Umbilical cord (tissue), 2 donors: ENCODE data around the gene DSCAM. TPM values are rescaled to one million over a fixed set of nuclear protein-coding genes. Genes with fewer than 3 reads are reported as not detected.
A peak's percentile ranks its signal among the peaks of the same experiment; 100 is the strongest.

Source experiments
- DNase-seq: peaks from one replicate; pipeline ENCODE4 v3.0.0-alpha.2; 2015; ENCODE audit warnings: low spot score
- total RNA-seq: library from RNA; depleted of rRNA; stranded (reverse); fragments of >200 nt; gene quantifications from one replicate; pipeline ENCODE4 v1.2.3, GENCODE V29; 2014; ENCODE audit warnings: low replicate concordance; ENCODE audit not compliant: insufficient read depth

Gene DSCAM
- total RNA-seq, 1 donor from 2014 or later, result 0.24 TPM

DNA sequence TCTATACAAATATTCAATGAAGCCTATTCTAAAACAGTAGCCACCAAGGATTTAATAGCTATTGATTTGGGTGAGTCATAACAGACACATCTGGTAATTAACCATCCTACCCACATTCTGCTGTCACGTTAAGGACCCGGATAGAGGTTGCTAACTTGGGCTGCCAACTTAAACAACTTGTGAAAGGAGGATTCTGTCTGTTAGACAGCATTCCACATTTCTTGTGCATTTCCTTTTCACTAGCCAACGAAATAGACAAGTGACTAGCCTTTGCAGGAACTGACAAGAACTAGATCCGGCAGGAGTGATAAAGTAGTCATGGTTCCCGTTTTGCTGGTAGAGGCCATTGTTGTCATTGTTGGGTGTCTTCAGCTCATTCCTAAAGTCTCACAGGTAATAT lies 9.5 kb downstream of the DSCAM start:
- no peak for DNase-seq

DNA sequence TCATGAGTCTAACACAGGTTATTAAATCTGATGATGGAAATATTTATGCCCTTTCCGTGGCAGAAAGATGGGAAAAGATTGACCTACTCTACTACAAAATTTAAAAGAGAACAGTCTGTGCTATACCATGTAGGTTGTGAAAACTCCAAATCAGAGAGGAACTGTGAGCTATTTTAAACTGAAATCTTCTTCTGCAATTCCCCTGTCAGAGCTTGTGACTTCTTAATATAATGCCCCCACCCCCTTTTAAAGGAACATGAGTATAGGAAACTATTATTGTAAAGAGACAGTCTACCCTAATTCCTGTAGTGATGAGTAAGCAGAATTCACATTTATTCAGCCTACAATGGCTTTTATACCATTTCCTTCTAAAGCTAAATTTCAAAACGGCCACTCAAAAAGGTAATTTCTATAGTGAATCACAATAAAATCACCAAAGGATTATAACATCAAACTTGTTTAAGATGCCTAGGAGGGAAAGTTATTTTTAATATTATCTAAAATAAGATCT lies 11.7 kb downstream of the DSCAM start:
- DNase-seq, result peak; percentile 42

DNA sequence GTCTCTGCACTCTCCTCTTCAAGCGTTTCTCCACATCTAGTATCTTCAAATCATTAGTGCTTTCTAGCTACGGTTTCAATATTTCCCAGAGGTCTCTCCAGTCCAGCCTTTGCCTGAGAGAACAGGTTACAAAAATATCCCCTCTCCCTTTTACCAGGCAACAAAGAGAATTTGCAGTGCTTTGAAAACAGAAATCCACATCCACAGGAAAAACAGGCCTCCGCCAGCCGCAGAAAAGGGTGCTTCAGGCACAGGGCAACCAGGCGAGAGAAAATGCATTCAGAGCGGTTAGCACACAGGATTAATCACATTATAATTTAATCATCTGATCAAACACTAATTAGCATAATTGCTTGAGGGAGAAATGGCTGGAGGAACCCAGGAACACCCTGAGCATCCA lies 13.8 kb downstream of the DSCAM start:
- DNase-seq, result no peak

DNA sequence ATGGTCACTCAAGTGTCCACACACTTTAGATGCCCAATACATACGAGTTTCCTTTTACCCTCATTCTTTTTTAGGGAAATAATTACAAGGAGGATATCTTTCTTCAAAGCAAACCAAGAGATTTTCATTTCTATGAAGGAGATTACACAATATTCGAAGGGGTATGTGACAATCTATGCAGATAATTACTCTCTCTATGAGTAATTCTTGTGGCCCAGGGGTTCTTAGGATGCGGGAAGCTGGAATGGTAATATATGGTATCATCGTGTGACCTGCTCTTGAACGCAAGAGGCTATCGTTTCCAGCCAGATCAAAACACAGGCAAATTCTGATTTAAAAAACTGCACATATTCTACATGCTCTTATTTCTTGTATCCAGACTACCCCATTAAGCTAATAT lies 14.6 kb downstream of the DSCAM start:
- DNase-seq, result no peak

DNA sequence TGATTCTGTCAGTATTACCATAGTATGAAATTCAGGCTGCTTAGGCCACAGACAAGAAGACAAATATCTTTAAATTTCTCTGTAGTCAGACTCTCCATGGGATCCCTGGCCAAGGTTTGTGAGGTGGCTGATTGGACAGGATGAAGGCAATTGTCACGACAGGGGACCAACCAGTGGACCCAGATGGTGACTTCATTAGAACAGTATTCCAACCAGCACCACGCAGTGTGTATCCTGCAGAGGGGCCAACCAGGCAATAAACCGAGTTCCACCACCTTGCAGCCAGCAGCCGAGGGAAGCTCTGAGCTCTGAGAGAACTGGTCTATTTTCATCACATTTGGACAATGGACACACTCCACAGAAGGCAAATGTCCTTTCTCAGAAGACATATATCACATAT lies 16.1 kb downstream of the DSCAM start:
- DNase-seq, result no peak

DNA sequence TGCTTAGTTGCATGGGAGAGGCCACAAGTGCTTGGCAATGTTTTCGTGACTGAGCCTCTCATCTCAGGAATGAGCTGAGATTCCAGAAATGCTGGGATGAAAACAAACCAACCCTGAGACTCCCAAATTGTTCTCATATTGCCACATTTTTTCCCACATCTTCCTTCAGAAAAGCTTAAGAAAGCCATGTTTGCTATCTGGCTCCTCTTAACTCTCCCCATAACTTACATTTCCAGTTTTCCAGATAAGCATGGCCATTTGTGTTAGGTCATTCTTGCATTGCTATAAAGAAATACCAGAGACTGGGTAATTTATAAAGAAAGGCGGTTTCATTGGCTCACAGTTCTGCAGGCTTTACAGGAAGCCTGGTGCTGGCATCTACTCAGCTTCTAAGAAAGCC lies 17.2 kb downstream of the DSCAM start:
- DNase-seq, result peak; percentile 8

DNA sequence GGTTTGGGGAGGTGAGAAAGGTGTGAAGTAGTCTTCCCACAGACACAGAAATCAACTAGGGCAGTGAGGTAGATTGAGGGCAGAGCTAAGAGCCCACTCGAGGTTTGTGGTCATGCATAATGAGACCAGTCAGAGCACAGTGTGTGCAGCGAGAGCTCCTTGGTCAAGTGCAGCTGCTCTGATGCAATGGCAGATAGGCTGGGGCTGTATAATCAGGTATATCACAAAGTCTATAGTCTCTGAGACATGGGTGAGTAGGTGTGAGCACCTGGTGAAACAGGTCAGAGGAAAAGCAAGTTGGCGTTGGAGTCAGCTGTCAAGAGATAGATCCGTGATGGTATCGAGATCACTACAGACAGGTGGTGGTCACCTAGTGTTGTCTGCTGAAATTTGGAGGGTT lies 17.6 kb downstream of the DSCAM start:
- DNase-seq, result no peak

DNA sequence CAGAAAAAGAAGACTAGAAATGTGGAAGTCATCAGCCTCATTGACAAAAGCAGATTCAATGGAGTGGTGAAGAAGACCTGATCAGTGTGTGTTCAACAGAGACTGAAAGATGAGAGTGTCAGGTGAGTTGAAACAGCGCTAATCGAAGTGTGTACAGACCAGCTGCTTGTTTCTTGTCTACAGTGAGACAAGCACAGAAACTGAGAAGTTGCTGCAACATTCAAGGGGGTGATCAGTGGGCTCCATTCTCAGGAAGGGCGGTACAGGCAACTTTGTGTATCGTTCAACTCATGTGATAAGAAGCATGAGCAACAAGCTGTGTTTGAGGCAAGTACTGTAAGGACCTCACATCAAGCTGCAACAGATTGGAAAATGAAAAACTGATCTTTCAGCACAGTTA lies 19.4 kb downstream of the DSCAM start:
- DNase-seq, result no peak

DNA sequence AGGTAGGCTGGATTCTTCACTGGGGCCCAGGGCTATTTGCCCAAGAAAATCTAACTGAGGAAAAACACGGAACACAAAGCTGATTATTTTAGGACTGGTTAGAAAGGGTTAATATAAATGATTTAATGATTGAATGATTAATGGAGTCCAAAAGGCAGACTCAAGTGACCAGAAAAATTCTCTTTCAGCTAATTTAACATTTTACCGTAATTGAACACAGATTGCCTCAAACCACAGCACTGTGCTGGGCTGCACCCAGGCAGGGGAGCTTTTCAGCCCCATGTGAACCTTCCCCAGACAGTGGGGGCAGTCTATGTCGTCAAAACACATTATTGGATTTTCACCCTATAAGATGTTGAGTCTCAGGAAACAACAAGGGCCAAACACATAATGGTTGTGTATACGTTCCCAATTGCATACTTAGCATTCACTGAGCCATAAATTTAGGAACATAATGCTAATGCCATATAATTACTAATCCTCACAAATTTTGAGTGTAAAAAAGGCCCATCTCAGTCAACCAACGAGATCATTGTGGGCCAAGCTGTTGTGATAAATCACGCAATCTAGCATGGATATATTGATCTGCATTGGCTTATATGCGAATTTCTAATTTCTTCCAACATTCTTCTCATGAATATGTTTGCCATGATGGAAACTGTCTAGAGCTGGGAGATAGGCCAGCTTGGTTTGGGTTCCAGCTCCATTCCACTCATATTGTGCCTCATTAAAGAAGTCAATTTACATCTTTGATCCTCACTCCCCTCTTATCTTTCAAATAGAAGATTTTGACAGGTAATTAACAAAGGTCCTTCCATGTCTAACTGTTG lies 27.7 kb downstream of the DSCAM start:
- no peak for DNase-seq

DNA sequence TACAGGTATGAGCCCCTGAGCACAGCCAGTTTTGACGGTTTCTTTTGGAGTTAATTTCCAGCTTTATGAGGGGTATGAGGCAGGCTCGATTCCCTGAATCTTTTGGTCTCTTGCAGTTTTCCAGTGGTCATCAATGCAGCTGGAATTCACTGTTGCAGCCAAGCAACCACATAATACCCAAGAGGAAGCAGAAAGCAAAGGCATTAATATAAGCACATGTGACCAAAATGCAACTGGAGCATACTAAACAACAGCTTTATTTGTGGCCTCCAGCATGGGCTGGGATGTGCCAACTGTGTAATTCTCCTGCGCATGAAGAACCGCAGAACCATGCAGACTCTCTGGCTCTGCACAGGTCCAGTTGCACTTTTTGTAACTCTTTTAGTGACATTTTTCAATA lies 33.0 kb downstream of the DSCAM start:
- no peak for DNase-seq

DNA sequence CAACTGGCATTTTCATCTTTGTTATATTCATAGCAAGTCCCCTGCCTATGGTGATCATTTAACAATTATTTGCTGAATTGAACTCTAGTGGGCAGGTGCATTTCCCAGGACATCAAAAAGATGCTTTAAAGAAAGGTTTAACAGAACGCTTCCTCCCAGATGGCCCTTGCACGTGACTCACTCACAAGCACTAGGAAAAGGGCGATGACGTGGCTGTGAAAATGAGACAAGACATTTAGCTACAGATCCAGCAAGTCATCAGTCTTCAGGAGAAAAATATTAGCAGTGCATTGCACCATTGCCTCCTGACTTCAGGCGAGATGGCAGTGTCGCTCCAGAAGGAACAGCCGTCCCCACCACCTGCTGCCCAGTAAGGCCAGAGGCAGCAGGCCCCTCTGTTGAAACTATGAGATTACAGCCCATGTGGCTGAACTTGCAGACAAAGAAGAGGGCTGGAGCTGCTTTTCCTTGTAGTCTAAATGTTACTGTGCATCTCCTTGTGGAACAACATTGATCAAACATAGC lies 37.2 kb downstream of the DSCAM start:
- no peak for DNase-seq

DNA sequence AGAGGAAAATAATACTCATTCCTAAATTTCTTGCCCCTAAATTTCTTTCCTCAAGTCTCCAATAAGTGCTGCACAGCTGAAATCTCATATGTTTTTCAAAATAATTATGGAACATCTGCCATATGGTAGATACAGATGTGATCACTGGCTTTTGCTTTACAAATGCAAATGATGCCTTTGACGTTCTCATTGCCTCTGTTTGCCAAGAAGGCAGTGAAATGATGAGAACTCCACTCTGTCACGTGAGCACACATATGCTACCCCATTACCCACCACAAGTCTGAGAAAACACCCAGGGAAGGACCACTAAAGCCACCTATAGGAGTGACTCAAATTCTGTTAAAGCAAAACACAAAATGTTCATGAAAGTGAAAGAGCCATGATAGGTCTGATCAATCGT lies 43.9 kb downstream of the DSCAM start:
- no peak for DNase-seq

DNA sequence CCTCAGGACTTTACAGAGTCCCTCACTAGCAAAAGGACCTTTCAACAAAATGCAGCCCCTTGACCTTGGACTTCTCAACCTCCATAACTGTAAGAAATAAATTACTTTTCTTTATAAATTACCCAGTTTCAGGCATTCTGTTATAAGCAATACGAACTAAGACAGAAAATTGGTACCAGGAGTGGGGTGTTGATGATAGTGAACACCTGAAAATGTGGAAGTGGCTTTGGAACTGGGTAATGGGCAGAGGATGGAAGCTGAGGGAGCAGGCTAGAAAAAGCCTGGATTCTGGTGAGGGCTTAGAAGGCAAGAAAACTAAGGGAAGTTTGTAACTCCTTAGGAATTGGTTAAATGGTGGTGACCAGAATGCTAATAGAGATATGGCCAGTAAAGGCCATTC lies 46.8 kb downstream of the DSCAM start:
- DNase-seq, result no peak

DNA sequence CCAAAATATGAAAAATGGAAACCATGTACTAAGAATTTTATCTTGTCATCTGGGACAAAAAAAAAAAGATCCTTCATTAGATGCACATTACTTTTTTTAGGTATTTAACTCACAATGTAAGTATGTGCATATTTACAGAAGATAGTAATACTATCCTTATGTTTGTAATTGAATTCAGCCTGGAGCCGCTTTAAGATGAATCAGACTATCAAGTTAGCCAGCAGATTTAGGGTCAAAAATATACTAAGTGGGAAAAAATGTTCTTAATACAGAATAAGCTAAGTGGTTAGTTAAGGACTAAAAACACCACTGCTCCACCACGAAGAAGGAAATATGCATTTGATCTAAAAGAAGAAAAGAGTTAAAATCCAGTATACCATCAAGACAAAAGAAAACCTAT lies 49.1 kb downstream of the DSCAM start:
- no peak for DNase-seq

DNA sequence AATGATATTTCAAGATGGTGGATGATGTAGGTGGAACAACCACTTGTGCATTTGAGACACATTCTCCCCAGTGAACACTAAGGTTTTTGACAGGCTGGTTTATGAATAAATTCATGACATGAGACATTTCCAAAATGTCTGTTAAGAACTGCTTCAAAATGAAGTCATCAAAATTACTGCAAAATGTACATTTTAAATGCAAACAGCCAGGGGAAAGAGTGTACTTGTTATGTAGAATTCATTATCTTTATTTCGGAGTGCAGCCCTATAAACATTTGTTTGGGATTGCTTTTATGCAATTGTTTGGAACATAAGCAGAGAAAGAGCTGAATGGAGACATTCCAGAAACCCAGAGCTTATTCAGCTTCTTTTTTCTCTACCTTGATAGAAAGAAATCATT lies 49.5 kb downstream of the DSCAM start:
- no peak for DNase-seq

DNA sequence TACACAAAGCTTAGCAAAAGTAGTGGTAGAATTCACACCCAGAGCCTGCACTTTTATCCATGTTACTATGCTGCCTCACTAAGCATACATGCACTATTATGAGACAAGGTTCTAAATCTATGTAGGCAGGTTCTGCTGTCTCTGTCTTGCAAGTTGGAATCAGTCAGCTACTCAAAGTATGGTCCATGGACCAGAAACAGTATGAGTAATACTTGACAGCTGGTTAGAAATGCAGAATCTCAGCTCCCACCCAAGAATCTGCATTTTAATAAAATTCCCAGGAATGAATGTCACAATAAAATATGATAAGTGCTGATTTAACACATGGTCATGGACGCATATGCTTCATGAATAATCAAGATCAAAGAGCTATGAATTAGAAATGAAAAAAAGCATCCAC lies 50.5 kb downstream of the DSCAM start:
- no peak for DNase-seq

DNA sequence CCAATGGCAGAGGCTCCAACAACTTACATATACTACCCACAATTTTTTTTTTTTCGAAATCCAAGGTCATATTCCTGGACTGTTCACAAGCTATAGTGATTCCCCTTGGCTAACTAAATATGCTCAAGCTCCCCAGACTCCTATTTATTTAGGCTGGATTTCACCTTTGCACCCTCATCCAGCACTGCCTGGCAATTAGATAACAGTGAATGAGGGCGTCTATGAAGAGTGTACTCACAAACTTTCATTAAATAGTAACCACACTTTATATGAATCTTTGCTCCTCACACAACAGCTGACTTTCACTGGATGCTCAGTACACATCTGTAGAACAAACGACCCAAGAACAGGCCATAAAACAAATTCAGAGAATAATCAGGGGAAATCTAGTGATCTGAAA lies 51.6 kb downstream of the DSCAM start:
- DNase-seq, result no peak

DNA sequence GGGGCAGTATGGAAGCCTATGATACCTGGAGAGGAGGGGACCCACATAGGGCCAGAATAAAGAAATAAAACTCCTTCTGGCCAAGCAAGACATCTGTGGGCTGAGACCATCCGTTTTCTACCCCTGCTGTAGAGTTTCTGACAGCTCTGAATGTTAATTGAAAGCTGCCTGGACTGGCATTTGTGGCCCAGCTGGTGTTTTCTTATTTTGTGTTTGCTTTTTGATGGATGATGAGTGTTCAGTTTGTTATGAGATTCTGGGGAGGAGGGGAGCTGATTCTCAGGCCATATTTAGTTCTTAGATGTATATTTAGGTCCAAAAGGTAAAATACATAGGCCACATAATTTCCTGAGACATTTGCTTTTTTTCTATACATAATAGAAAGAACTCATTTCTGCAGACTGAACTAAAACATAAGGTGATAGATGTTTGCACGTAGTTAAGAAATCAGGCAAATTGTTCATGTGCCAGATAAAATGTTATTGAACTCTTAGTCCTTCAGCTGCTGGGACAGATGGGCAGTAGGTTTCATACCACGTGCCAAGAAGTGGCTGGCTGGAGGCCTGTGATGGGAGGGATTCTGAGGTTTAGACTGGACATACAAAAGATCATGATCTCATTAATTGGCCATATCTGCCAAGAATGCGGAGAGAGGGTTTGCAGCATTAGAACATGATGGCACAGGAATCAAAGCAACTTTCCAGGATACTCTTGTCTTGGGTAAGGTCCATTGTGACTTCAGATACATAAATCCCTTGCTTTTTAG lies 54.1 kb downstream of the DSCAM start:
- peak; percentile 27 for DNase-seq

DNA sequence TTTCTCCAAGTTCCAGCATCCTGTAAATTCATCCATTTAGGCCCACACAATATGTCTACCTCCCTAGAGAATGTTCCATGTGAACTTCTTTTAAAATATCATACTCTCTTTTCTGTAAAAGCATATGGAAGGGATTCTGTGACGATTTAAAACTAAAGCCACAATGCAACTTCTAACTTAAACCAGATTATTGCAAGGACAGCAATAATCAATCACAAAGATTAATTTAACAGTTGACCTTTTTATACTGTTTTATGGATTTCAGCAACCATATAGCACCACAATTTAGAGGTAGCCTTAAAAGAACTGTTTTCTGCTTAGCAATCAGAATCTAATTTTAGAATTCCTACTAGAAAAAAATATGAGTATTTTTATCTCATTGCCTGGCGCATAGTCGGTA lies 58.3 kb downstream of the DSCAM start:
- DNase-seq, result peak; percentile 22

DNA sequence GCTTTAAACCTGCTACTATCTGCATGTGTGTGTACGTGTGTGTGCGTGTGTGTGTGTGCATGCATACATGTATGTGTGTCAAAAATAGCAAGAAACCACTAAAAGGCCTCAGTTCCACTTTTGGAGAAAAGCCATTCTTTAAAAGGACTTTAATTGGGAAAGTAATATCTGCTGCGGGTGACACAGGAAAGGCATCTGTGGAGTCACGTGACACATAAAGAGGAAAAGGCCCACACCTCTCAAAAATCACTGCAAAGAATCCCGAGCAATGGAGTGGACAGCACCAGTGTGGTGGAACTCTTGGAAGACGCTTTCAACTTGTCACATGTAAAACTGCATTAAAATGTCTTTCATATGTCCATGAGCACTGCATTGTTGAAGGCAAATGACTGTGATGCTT lies 63.6 kb downstream of the DSCAM start:
- DNase-seq, result no peak

DNA sequence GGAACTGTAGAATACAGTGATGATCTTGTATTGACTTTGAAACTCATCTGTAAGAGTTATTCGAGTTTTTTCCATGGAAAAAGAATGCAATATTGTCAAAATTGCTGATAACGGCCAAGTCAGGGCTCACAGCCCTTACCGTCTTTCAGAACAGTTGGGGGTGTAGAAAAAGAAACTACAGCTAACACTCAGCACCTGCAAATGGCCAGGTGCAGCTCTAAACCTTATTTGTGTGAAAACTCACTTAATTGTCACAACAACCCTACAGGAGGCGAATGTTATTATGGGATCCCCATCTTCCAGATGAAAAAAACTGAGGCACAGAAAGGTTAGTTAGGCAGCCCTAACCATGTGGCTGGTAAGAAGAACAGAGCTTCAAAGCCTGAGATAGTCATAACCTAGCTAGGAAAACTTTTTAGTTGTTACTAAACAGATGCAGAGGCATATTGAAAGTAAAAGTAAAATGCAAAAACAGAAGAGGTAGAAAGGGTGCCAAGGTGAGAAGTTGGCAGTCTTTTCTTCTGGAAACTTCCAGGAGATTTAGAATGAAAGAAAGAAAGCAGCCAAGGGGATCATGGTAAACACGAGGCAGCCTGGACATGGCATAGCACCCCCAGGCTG lies 76.4 kb downstream of the DSCAM start:
- no peak for DNase-seq

DNA sequence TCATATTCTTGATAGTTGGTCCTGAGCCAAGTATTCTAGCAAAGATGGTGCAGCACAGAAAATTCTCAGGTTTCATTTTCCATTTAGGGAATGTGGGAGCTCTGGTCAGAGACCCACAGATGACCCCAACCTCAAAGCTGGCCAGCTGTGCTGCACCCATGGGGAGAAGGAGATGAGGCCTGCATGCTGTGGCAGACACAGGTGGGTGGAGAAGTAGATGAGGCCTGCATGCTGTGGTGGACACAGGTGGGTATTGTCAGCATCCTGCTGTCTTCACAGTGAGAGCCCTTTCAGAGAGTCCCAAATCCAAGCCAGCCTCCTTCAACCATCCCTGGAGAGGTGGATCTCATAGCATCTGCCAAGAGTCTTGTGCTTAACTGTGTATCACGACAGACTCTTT lies 77.7 kb downstream of the DSCAM start:
- no peak for DNase-seq
